Upper lobe of left lung (tissue), 4 donors: ENCODE data around the gene TTYH3.

Source experiments
- POLR2AphosphoS5 ChIP-seq, 2 donors: sonication (generic); formaldehyde crosslinking; IDR thresholded peaks; one replicate each; pipeline ENCODE4 v1.5.1; 2017; ENCODE audit warnings: antibody characterized with exemption in 2 of 2
- TF ChIP-seq, protein P1 (sequence below), 6 experiments: fragments of 450-650 bp in 4 of 6; fragments of 200-600 bp in 2 of 6; sonication (generic) in 2 of 6; IDR thresholded peaks; one replicate each; pipeline ENCODE4 v1.5.1; 2016 to 2019; ENCODE audit warnings: antibody characterized with exemption in 6 of 6

DNA sequence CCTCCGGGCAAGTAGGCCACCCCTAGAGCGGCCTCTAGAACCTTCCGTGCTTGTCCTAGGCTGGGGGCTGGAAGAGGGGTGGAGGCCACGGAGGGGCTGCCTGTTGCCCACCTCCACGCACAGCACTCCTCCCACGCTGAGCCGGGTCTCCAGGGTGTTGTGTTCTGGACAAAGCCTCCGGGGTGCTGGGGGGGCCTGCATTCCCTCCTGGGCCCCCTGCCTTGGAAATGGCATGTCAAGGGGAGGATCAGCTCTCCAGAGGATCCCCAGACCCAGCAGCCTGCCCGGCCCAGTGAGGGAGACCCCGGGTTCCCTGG lies 8.1 kb upstream of the TTYH3 start:
- TF ChIP-seq, protein P1, sequence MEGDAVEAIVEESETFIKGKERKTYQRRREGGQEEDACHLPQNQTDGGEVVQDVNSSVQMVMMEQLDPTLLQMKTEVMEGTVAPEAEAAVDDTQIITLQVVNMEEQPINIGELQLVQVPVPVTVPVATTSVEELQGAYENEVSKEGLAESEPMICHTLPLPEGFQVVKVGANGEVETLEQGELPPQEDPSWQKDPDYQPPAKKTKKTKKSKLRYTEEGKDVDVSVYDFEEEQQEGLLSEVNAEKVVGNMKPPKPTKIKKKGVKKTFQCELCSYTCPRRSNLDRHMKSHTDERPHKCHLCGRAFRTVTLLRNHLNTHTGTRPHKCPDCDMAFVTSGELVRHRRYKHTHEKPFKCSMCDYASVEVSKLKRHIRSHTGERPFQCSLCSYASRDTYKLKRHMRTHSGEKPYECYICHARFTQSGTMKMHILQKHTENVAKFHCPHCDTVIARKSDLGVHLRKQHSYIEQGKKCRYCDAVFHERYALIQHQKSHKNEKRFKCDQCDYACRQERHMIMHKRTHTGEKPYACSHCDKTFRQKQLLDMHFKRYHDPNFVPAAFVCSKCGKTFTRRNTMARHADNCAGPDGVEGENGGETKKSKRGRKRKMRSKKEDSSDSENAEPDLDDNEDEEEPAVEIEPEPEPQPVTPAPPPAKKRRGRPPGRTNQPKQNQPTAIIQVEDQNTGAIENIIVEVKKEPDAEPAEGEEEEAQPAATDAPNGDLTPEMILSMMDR (IDR thresholded peaks at IDR 0.05), result no peak
- TF ChIP-seq POLR2AphosphoS5 (IDR thresholded peaks at IDR 0.05), result no peak
